Mucosa of descending colon (tissue), 3 donors: ENCODE results near the gene DDB1. TPM values are rescaled to one million over a fixed set of nuclear protein-coding genes. Genes with fewer than 3 reads are reported as not detected.

Source experiments
- ATAC-seq: fragments of 200-7000 bp; cut with Tn5 transposase; one replicate; pipeline ENCODE4 v1.9.1; 2020; ENCODE audit warnings: mild to moderate bottlenecking, moderate library complexity
- DNase-seq, 3 donors: peaks; one replicate each; pipeline ENCODE4 v3.0.0-alpha.2; 2020
- H3K36me3 ChIP-seq: fragments of 200-600 bp; one replicate; pipeline ENCODE4 v1.8.0; 2021; ENCODE audit warnings: low read depth, mild to moderate bottlenecking
- H3K4me1 ChIP-seq: fragments of 200-600 bp; one replicate; pipeline ENCODE4 v1.8.0; 2021; ENCODE audit warnings: low read depth, mild to moderate bottlenecking
- H3K4me3 ChIP-seq: fragments of 200-600 bp; one replicate; pipeline ENCODE4 v1.8.0; 2021; ENCODE audit warnings: mild to moderate bottlenecking
- H3K9me3 ChIP-seq: fragments of 200-600 bp; one replicate; pipeline ENCODE4 v1.8.0; 2021; ENCODE audit warnings: mild to moderate bottlenecking
- intact Hi-C, 2 donors: fragments of 100-400 bp; cut with DNase I in 1 of 2; cut with micrococcal nuclease in 1 of 2; formaldehyde crosslinking; loops; one replicate each; pipeline versions ENCODE4 v1.11.0 to v1.11.1; 2022; cut with DNase I, micrococcal nuclease
- total RNA-seq, 3 donors: library from RNA; stranded (reverse); fragmentation: NEBNext Ultra II Directional in 2 of 3; extraction: Animal tissue kit (Norgen Biotek cat#: 25700) in 2 of 3; gene quantifications; one replicate each; pipeline versions ENCODE4 v1.2.1 to v1.2.4, GENCODE V29; 2021 to 2023
- TF ChIP-seq, protein P1 (sequence below): fragments of 200-600 bp; IDR thresholded peaks from one replicate; pipeline ENCODE4 v1.8.0; 2022; ENCODE audit warnings: antibody characterized with exemption, mild to moderate bottlenecking
- donor health status: DM: no; HTN: no; CAD: no; lungs with moderate emphysema.
- donor health status: DM: no; HTN: no; CAD: no.
- donor health status: DM: no; HTN: yes; CAD: no.

DDB1 gene
- total RNA-seq, 3 donors from 2014 or later: 121 to 152 (median 140) TPM

- ATAC-seq (no peak), DNase-seq (no peak)
- Histone ChIP-seq H3K36me3 (peaks cover 6% of the 10 kb centered on the region), H3K4me1 (peaks cover 6% of the 10 kb centered on the region), H3K9me3 (no peaks in the 10 kb centered on the region), H3K4me3 (no peak overlapping the region)
- TF ChIP-seq, protein P1, sequence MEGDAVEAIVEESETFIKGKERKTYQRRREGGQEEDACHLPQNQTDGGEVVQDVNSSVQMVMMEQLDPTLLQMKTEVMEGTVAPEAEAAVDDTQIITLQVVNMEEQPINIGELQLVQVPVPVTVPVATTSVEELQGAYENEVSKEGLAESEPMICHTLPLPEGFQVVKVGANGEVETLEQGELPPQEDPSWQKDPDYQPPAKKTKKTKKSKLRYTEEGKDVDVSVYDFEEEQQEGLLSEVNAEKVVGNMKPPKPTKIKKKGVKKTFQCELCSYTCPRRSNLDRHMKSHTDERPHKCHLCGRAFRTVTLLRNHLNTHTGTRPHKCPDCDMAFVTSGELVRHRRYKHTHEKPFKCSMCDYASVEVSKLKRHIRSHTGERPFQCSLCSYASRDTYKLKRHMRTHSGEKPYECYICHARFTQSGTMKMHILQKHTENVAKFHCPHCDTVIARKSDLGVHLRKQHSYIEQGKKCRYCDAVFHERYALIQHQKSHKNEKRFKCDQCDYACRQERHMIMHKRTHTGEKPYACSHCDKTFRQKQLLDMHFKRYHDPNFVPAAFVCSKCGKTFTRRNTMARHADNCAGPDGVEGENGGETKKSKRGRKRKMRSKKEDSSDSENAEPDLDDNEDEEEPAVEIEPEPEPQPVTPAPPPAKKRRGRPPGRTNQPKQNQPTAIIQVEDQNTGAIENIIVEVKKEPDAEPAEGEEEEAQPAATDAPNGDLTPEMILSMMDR: no peak
- intact Hi-C loops: no loop called here
Observed at GRCh38 chr11:61349189-61349751, 16.4 kb upstream of the DDB1 start.

GRCh38 chr11:61347916-61348461 is 15.1 kb upstream of the DDB1 start:
- TF ChIP-seq, protein P1: no peak
- H3K4me1 ChIP-seq: peaks cover 6% of the 10 kb centered on the region
- DNase-seq: no peak
- peaks cover 6% of the 10 kb centered on the region for H3K36me3 ChIP-seq
- H3K9me3 ChIP-seq: no peaks in the 10 kb centered on the region
- intact Hi-C loops: no loop called here
- H3K4me3 ChIP-seq: no peak overlapping the region
- ATAC-seq: no peak

GRCh38 chr11:61345954-61346843 is 13.3 kb upstream of the DDB1 start:
- TF ChIP-seq, protein P1: no peak
- no peak overlapping the region for H3K4me3 ChIP-seq
- no peaks in the 10 kb centered on the region for H3K9me3 ChIP-seq
- intact Hi-C loops: no loop called here
- no peaks in the 10 kb centered on the region for H3K36me3 ChIP-seq
- peaks cover 6% of the 10 kb centered on the region for H3K4me1 ChIP-seq
- DNase-seq (peak in 1 of 3 donors; percentile 59), ATAC-seq (peak; percentile 70)

DNA sequence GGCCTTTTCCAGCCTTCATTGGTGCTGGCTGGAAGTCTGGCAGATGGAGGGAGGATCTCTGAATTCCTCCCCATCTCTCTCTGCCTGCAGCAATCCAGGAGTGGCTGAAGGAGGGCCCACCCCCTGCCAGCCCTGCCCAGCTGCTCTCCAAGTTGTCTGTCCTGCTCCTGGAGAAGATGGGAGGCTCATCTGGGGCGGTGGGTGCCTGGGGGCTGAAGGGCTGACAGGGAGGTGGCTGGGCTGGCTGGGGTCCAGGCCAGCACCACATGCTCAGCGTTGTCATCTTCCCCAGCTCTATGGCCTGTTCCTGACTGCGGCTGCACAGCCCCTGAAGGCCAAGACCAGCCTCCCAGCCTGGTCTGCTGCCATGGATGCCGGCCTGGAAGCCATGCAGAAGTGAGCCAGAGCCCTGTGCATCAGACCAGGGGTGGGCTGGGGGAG is 12.3 kb upstream of the DDB1 start:
- intact Hi-C loops: no loop called here
- H3K4me1 ChIP-seq: peaks cover 6% of the 10 kb centered on the region
- no peaks in the 10 kb centered on the region for H3K36me3 ChIP-seq
- H3K9me3 ChIP-seq: no peaks in the 10 kb centered on the region
- no peak overlapping the region for H3K4me3 ChIP-seq
- ATAC-seq (no peak), DNase-seq (no peak)
- TF ChIP-seq, protein P1: no peak

GRCh38 chr11:61343792-61344745 is 11.2 kb upstream of the DDB1 start:
- Histone ChIP-seq H3K9me3 (no peaks in the 10 kb centered on the region), H3K36me3 (no peaks in the 10 kb centered on the region), H3K4me1 (peaks cover 6% of the 10 kb centered on the region), H3K4me3 (no peak overlapping the region)
- TF ChIP-seq, protein P1: no peak
- no peak for DNase-seq
- intact Hi-C loops: no loop called here
- ATAC-seq: no peak
